IMR-90 (cell line): ENCODE results near the gene OAF. TPM values are rescaled to one million over a fixed set of nuclear protein-coding genes. Genes with fewer than 3 reads are reported as not detected.

Experiments used
- ATAC-seq: fragments of 200-7000 bp; cut with Tn5 transposase; 2 replicates; pipeline ENCODE4 v1.9.1; 2020; ENCODE audit warnings: low read depth, mild to moderate bottlenecking, moderate library complexity
- BruUV-seq: library from RNA; stranded (reverse); fragments of 400-500 nt; replicated peaks from 2 replicates; lab custom pipeline; 2021; lab: Mats Ljungman, UMichigan
- CTCF ChIA-PET: fragments of 300-600 bp; formaldehyde crosslinking; extraction: SDS; loops from one replicate; lab custom pipeline; 2021; ENCODE audit warnings: antibody characterized with exemption; lab: Yijun Ruan, JAX
- POLR2A ChIA-PET: fragments of 300-600 bp; sonication (Branson Sonifier 250); formaldehyde crosslinking; loops from one replicate; lab custom pipeline; 2022; ENCODE audit warnings: antibody characterized with exemption; ENCODE audit not compliant: unreplicated experiment; lab: Charles Lee
- DNase-seq: peaks from one replicate; pipeline ENCODE4 v3.0.0; 2013
- H2AFZ ChIP-seq: replicated peaks from 2 replicates; pipeline ENCODE3; 2013; ENCODE audit warnings: low read length, mild to moderate bottlenecking; ENCODE audit not compliant: poor library complexity
- H2AK5ac ChIP-seq: 2 replicates; pipeline ENCODE4 v1.6.1; 2013; ENCODE audit warnings: low read depth, low read length, inconsistent platforms
- H2AK9ac ChIP-seq: replicated peaks from 2 replicates; pipeline ENCODE3; 2013; ENCODE audit warnings: mild to moderate bottlenecking, low read depth, low read length, moderate library complexity; ENCODE audit not compliant: poor library complexity
- H2BK120ac ChIP-seq: 2 replicates; pipeline ENCODE4 v1.6.1; 2013; ENCODE audit warnings: low read depth, low read length, inconsistent platforms
- H2BK15ac ChIP-seq: 3 replicates; pipeline ENCODE4 v1.6.1; 2013; ENCODE audit warnings: low read depth, low read length, inconsistent platforms
- H2BK20ac ChIP-seq: 2 replicates; pipeline ENCODE4 v1.6.1; 2013; ENCODE audit warnings: low read depth, mild to moderate bottlenecking, inconsistent platforms, low read length, moderate library complexity
- H2BK5ac ChIP-seq: 2 replicates; pipeline ENCODE4 v1.6.1; 2013; ENCODE audit warnings: mild to moderate bottlenecking, low read depth, low read length, inconsistent platforms; ENCODE audit not compliant: poor library complexity, severe bottlenecking
- H3K14ac ChIP-seq: replicated peaks from 2 replicates; pipeline ENCODE4 v1.6.1; 2013; ENCODE audit warnings: low read depth, low read length, inconsistent platforms
- H3K18ac ChIP-seq: 2 replicates; pipeline ENCODE4 v1.6.1; 2013; ENCODE audit warnings: low read depth, low read length, control low read depth
- H3K23ac ChIP-seq: 2 replicates; pipeline ENCODE4 v1.6.1; 2013; ENCODE audit warnings: low read depth, low read length, inconsistent platforms
- H3K27ac ChIP-seq: 2 replicates; pipeline ENCODE4 v1.5.1; 2013; ENCODE audit warnings: mild to moderate bottlenecking, control low read depth, low read length; ENCODE audit not compliant: insufficient read depth
- H3K27me3 ChIP-seq: 2 replicates; pipeline ENCODE4 v1.6.1; 2013; ENCODE audit warnings: low read length; ENCODE audit not compliant: control insufficient read depth, insufficient read depth
- H3K36me3 ChIP-seq: 2 replicates; pipeline ENCODE4 v1.6.1; 2013; ENCODE audit warnings: low read length, mixed read lengths; ENCODE audit not compliant: control insufficient read depth, insufficient read depth
- H3K4ac ChIP-seq: 2 replicates; pipeline ENCODE4 v1.6.1; 2013; ENCODE audit warnings: low read depth, low read length, inconsistent platforms
- H3K4me1 ChIP-seq: 2 replicates; pipeline ENCODE4 v1.6.1; 2013; ENCODE audit warnings: low read length, mixed read lengths; ENCODE audit not compliant: control insufficient read depth, insufficient read depth
- H3K4me2 ChIP-seq: 2 replicates; pipeline ENCODE4 v1.6.1; 2013; ENCODE audit warnings: low read depth, mild to moderate bottlenecking, control low read depth, low read length, moderate library complexity
- H3K4me3 ChIP-seq: 2 replicates; pipeline ENCODE4 v1.5.1; 2013; ENCODE audit warnings: low read depth, mild to moderate bottlenecking, control low read depth, low read length, moderate library complexity; ENCODE audit not compliant: insufficient read depth
- H3K56ac ChIP-seq: 2 replicates; pipeline ENCODE4 v1.6.1; 2013; ENCODE audit warnings: low read length, inconsistent platforms; ENCODE audit not compliant: insufficient read depth; ENCODE audit errors: extremely low read depth
- H3K79me1 ChIP-seq, 2 experiments: 2 replicates each; pipeline ENCODE4 v1.6.1; 2013; ENCODE audit warnings: low read length in 2 of 2, inconsistent platforms in 1 of 2, low read depth in 1 of 2
- H3K9ac ChIP-seq: 2 replicates; pipeline ENCODE4 v1.6.1; 2013; ENCODE audit warnings: low read depth, low read length, control low read depth
- H3K9me1 ChIP-seq: 2 replicates; pipeline ENCODE4 v1.6.1; 2013; ENCODE audit warnings: low read length, inconsistent platforms; ENCODE audit not compliant: insufficient read depth
- H3K9me3 ChIP-seq: 2 replicates; pipeline ENCODE4 v1.6.1; 2013; ENCODE audit warnings: low read length; ENCODE audit not compliant: control insufficient read depth, insufficient read depth
- H4K20me1 ChIP-seq: 2 replicates; pipeline ENCODE4 v1.6.1; 2013; ENCODE audit warnings: low read length, inconsistent platforms; ENCODE audit not compliant: insufficient read depth
- H4K5ac ChIP-seq: 2 replicates; pipeline ENCODE4 v1.6.1; 2013; ENCODE audit warnings: mild to moderate bottlenecking, low read depth, low read length, control low read depth
- H4K8ac ChIP-seq, 2 experiments: 2 replicates each; pipeline ENCODE4 v1.6.1; 2013; ENCODE audit warnings: low read depth in 2 of 2, low read length in 2 of 2, control low read depth in 1 of 2, inconsistent platforms in 1 of 2
- H4K91ac ChIP-seq: 2 replicates; pipeline ENCODE4 v1.6.1; 2013; ENCODE audit warnings: low read depth, low read length, inconsistent platforms; ENCODE audit not compliant: insufficient read depth
- BHLHE40 ChIP-seq: fragments of 150-350 bp; IDR thresholded peaks from 2 replicates; pipeline ENCODE4 v1.6.1; 2016; ENCODE audit warnings: mild to moderate bottlenecking, low read depth, low read length
- CEBPB ChIP-seq: IDR thresholded peaks from 2 replicates; pipeline ENCODE4 v1.6.1; 2012; ENCODE audit warnings: low read depth, low read length, improper control_type of control experiment
- FOS ChIP-seq: fragments of 150-350 bp; IDR thresholded peaks from 2 replicates; pipeline ENCODE4 v1.6.1; 2016; ENCODE audit warnings: low read depth, low read length
- MAFK ChIP-seq: IDR thresholded peaks from 2 replicates; pipeline ENCODE4 v1.6.1; 2012; ENCODE audit warnings: low read depth, low read length, improper control_type of control experiment
- MAZ ChIP-seq: IDR thresholded peaks from 2 replicates; pipeline ENCODE4 v1.6.1; 2012; ENCODE audit warnings: low read depth, mild to moderate bottlenecking, low read length, improper control_type of control experiment, moderate library complexity, borderline replicate concordance
- MXI1 ChIP-seq: IDR thresholded peaks from 2 replicates; pipeline ENCODE4 v1.6.1; 2012; ENCODE audit warnings: low read depth, mild to moderate bottlenecking, low read length, moderate library complexity, borderline replicate concordance
- NFE2L2 ChIP-seq: fragments of 150-350 bp; IDR thresholded peaks from 2 replicates; pipeline ENCODE4 v1.6.1; 2016; ENCODE audit warnings: low read depth, mild to moderate bottlenecking, low read length
- RCOR1 ChIP-seq: IDR thresholded peaks from 2 replicates; pipeline ENCODE4 v1.6.1; 2012; ENCODE audit warnings: mild to moderate bottlenecking, low read length, improper control_type of control experiment; ENCODE audit not compliant: insufficient replicate concordance
- RFX5 ChIP-seq: IDR thresholded peaks from 2 replicates; pipeline ENCODE4 v1.8.0; 2012; ENCODE audit warnings: low read depth, mild to moderate bottlenecking, low read length, moderate library complexity
- WGBS, 2 experiments: methylation state at CpG; one replicate each; pipeline versions ENCODE4 v1.1.5 to v1.1.7; 2013; ENCODE audit warnings: missing lambda C conversion rate in 2 of 2; ENCODE audit not compliant: insufficient read length in 1 of 2; ENCODE audit errors: extremely low coverage in 2 of 2; 5-methylcytosine and 5-hydroxymethylcytosine counted together
- dilution Hi-C: fragments of 300-500 bp; cut with HindIII; formaldehyde crosslinking; loops from one replicate; pipeline ENCODE4 v1.14.3; 2018; ENCODE audit warnings: low sequenced_read_pairs; ENCODE audit not compliant: unreplicated experiment
- in situ Hi-C: fragments of 300-500 bp; cut with MboI; formaldehyde crosslinking; loops from 3 replicates; pipeline ENCODE4 v1.14.3; 2019; ENCODE audit warnings: low sequenced_read_pairs, inconsistent platforms, mixed read lengths
- intact Hi-C: fragments of 100-400 bp; cut with micrococcal nuclease; formaldehyde crosslinking; loops from 2 replicates; pipeline ENCODE4 v1.10.0; 2022
- polyA plus RNA-seq, 3 experiments: library from polyadenylated mRNA; depleted of rRNA; stranded (reverse); fragments of >200 nt; gene quantifications; 2 replicates each; pipeline ENCODE4 v1.2.3, GENCODE V29; 2012; ENCODE audit warnings: low replicate concordance in 1 of 3
- total RNA-seq: library from RNA; depleted of rRNA; stranded (reverse); fragments of >200 nt; gene quantifications from 2 replicates; pipeline ENCODE4 v1.2.3, GENCODE V29; 2012
- TF ChIP-seq, protein P1 (sequence below): conservative IDR thresholded peaks from 2 replicates; pipeline ENCODE4 v1.5.1; 2012; ENCODE audit warnings: mild to moderate bottlenecking, low read depth, low read length, improper control_type of control experiment
- TF ChIP-seq, protein P2 (sequence below): fragments of 150-350 bp; IDR thresholded peaks from 2 replicates; pipeline ENCODE4 v1.6.1; 2017; ENCODE audit warnings: mild to moderate bottlenecking, antibody characterized with exemption, low read length, low read depth
- TF ChIP-seq, protein P3 (sequence below): fragments of 150-350 bp; IDR thresholded peaks from 2 replicates; pipeline ENCODE4 v1.6.1; 2016; ENCODE audit warnings: low read depth, mild to moderate bottlenecking, low read length, moderate library complexity, borderline replicate concordance

OAF gene
- total and polyA plus RNA-seq, 2 of the 4 experiments (the other 2 are of a cell fraction): 9.9 to 42.0 TPM

- H3K27me3 ChIP-seq: no peaks in the 10 kb centered on the region
- intact Hi-C loops (no loop called here), in situ Hi-C loops (loop anchor here (5.0 kb wide), 1 partner anchor 54 kb away; no protein-coding TSS in a partner anchor)
Measured at GRCh38 chr11:120226714-120227113, 15.9 kb downstream of the OAF start.

More at GRCh38 chr11:120226714-120227113, 15.9 kb downstream of the OAF start:
- CTCF ChIA-PET: no interaction called here
- no peak overlapping the region for H2BK15ac ChIP-seq
- H2AFZ ChIP-seq: no peak overlapping the region
- H3K4me1 ChIP-seq: no peaks in the 10 kb centered on the region
- H2AK5ac ChIP-seq: no peak overlapping the region
- H3K56ac ChIP-seq: no peak overlapping the region
- no peak overlapping the region for H2BK120ac ChIP-seq
- H3K18ac ChIP-seq: no peak overlapping the region
- no peak overlapping the region for H2BK5ac ChIP-seq
- WGBS, 2 experiments: 53% methylated on average over 2 of the region's 13 CpGs; no CpG with 5 or more reads in 1 of the 2 experiments
- H4K91ac ChIP-seq: no peak overlapping the region
- H3K4ac ChIP-seq: no peak overlapping the region
- no peak overlapping the region for H4K8ac ChIP-seq
- dilution Hi-C loops: no loop called here
- no peak overlapping the region for H2BK20ac ChIP-seq
- H3K36me3 ChIP-seq: peaks cover 7% of the 10 kb centered on the region; the same call in 1 of the 2 replicates
- H3K9me1 ChIP-seq: no peaks in the 10 kb centered on the region
- ATAC-seq: no peak
- H3K14ac ChIP-seq: no peak overlapping the region
- H3K9me3 ChIP-seq: no peaks in the 10 kb centered on the region
- no peak for DNase-seq
- no peak overlapping the region for H4K5ac ChIP-seq
- H4K20me1 ChIP-seq: no peaks in the 10 kb centered on the region
- no peak overlapping the region for H3K23ac ChIP-seq
- H3K9ac ChIP-seq: no peak overlapping the region
- H2AK9ac ChIP-seq: no peak overlapping the region
- TF ChIP-seq, protein P1, sequence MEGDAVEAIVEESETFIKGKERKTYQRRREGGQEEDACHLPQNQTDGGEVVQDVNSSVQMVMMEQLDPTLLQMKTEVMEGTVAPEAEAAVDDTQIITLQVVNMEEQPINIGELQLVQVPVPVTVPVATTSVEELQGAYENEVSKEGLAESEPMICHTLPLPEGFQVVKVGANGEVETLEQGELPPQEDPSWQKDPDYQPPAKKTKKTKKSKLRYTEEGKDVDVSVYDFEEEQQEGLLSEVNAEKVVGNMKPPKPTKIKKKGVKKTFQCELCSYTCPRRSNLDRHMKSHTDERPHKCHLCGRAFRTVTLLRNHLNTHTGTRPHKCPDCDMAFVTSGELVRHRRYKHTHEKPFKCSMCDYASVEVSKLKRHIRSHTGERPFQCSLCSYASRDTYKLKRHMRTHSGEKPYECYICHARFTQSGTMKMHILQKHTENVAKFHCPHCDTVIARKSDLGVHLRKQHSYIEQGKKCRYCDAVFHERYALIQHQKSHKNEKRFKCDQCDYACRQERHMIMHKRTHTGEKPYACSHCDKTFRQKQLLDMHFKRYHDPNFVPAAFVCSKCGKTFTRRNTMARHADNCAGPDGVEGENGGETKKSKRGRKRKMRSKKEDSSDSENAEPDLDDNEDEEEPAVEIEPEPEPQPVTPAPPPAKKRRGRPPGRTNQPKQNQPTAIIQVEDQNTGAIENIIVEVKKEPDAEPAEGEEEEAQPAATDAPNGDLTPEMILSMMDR: no peak
- no peak for TF ChIP-seq BHLHE40
- TF ChIP-seq MXI1: no peak
- TF ChIP-seq, protein P2, sequence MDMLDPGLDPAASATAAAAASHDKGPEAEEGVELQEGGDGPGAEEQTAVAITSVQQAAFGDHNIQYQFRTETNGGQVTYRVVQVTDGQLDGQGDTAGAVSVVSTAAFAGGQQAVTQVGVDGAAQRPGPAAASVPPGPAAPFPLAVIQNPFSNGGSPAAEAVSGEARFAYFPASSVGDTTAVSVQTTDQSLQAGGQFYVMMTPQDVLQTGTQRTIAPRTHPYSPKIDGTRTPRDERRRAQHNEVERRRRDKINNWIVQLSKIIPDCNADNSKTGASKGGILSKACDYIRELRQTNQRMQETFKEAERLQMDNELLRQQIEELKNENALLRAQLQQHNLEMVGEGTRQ: no peak
- TF ChIP-seq NFE2L2: no peak
- no peak for TF ChIP-seq RFX5
- no peak for TF ChIP-seq RCOR1
- no peak for TF ChIP-seq MAZ
- no peak for TF ChIP-seq MAFK
- no peak for TF ChIP-seq FOS
- TF ChIP-seq, protein P3, sequence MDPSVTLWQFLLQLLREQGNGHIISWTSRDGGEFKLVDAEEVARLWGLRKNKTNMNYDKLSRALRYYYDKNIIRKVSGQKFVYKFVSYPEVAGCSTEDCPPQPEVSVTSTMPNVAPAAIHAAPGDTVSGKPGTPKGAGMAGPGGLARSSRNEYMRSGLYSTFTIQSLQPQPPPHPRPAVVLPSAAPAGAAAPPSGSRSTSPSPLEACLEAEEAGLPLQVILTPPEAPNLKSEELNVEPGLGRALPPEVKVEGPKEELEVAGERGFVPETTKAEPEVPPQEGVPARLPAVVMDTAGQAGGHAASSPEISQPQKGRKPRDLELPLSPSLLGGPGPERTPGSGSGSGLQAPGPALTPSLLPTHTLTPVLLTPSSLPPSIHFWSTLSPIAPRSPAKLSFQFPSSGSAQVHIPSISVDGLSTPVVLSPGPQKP: no peak
- TF ChIP-seq CEBPB: no peak
- POLR2A ChIA-PET: no interaction called here
- H3K4me2 ChIP-seq: no peak overlapping the region
- no peak overlapping the region for H3K4me3 ChIP-seq
- no peaks in the 10 kb centered on the region for H3K79me1 ChIP-seq
- H3K27ac ChIP-seq: no peak overlapping the region
- BruUV-seq: no TSS peak
